NK-92 (cell line): ENCODE data around the gene LYPD5.

Experiments
- DNase-seq: peaks from one replicate; lab custom pipeline; 2025; ENCODE audit not compliant: unreplicated experiment; lab: John Stamatoyannopoulos, UW

The LYPD5 gene

GRCh38 chr19:43754503-43755255 lies 47.6 kb downstream of the LYPD5 start, which contains the start of gene SMG9:
Gene SMG9, minus strand, starts transcription at chr19:43754962. Its CDS starts 4,221 bp downstream, at chr19:43750741.
- DNase-seq, result peak; percentile 85

GRCh38 chr19:43754253-43754502 lies 48.1 kb downstream of the LYPD5 start:
- no peak for DNase-seq

GRCh38 chr19:43752287-43752875 lies 49.9 kb downstream of the LYPD5 start:
- no peak for DNase-seq

DNA sequence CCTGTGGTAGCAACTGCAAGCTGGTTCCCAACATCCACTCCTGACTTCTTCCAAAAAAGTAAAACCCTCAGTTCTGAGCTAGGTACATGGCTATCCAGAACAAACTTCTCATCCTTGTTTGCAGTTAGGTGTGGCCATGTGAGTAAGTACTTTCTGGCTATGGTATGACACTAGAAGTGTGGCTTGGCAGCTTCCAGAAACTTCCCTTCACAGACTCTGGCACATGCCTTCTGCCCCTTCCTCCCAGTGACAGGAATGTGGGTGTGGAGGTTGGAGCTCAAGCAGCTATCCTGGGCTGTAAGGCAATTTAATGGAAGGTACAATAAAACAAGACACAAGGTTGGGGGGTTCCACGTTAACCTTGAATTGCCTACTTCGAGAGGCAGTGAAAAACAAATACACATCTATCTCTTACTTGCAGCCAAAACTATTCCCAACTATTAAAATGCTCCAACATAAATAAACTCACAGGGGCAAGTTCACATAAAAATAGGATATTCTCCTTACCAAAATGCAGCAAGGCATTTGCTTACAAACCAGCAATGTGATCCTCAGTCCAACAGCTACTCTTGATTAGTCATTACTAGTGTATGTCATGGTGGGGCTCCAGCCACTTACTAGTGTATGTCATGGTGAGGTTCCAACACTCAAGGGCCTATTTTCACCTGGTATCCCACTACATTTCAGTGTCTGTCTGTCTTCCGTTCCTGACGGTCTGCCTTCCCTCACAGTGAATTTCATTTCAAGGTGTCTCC lies 50.6 kb downstream of the LYPD5 start:
- no peak for DNase-seq

DNA sequence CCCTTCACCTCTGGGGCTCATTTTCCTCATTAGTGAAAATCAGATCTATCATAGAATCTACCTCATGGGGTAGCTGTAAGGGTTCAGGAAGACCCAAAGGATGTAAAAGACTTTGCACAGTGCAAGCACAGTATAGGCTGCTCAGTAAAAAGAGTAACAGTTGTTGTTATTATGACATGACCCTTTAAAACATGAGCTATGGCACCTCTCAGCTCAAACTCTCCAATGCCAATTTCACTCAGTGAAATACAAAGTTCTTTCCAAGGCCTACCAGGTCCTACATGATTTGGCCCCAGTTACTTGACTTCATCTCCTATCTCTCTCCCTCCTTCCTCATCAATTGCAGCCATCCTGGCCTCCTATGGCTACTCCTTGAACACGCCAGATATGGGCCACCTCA lies 52.3 kb downstream of the LYPD5 start:
- no peak for DNase-seq

DNA sequence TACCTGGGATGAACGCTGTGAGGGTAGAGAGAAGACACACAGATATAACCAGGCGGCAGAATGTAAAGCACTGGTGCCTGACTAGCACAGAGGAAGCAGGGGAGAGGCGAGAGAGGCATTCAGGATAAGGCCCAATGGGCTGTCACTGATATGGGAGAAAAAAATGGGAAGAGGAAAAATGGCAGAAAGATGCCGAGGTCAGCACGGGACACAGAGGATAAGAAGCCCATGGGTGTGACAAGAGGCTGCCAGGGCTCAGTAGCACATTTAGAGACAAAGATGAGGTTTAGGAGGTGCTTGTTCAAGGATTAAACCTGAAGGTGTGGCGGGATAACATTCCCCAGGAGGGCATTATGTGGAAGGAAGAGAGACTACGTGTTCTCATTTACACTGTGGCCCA lies 53.1 kb downstream of the LYPD5 start:
- DNase-seq, result no peak

DNA sequence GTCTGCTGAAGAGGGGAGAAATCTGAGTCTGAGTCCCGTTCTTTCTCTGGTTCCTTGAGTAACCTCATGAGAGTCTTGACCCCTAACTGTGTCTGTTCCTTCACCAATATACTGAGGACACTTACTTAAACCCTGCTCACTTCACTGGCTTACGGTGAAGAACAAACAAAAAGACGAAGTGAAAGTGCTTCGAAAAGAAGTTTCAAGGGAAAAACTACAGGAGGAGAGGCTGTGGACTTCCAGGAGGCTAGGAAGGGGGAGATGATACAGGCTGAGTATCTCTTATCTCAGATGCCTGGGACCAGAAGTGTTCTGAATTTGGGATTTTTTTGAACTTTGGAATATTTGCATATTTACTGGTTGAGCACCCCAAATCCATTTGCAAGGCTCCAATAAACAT lies 53.6 kb downstream of the LYPD5 start:
- no peak for DNase-seq

GRCh38 chr19:43748205-43748594 lies 54.0 kb downstream of the LYPD5 start:
- DNase-seq, result no peak

DNA sequence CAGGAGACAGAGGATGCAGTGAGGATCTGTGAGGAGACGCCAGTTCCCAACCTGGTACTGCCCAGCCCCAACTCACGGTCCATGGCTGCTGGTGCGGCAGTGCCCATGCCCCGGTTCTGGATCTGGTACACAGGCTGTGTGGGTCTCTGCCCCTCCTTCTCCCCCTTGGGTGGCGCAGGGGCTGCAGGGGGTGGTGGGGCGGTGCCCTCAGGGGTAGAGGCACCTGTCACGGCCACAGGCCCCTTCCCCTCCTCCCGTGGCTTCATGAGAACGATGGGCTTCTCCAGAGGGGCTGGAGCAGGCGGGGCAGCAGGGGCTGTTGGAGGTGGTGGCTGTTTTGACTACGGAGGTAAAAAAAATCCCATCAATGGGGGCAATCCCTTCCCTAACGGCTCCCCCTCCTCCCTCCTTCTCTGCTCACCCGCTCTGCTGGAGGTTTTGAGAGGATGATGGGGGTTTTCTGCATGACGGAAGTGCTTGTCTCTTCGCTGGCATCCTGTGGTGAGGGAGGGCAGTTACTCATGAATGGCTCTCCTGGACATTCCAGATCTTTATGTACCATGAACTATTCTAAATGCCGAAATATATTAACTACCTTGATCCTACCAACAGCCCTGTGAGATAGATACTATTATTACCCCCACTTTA lies 54.6 kb downstream of the LYPD5 start:
- DNase-seq, result no peak
